Endodermal cell (in vitro differentiated cells): Measurements from ENCODE around the gene TCF20. TPM values are rescaled to one million over a fixed set of nuclear protein-coding genes. Genes with fewer than 3 reads are reported as not detected.
A peak's percentile ranks its signal among the peaks of the same experiment; 100 is the strongest.

Experiments
- DNase-seq: peaks from one replicate; pipeline ENCODE4 v3.0.0-alpha.2; 2017
- H3K27ac ChIP-seq: 2 replicates; pipeline ENCODE4 v1.5.1; 2013; ENCODE audit warnings: mild to moderate bottlenecking, low read depth, low read length, moderate library complexity
- H3K27me3 ChIP-seq: 2 replicates; pipeline ENCODE4 v1.6.1; 2013; ENCODE audit warnings: mild to moderate bottlenecking, low read length, moderate library complexity; ENCODE audit not compliant: insufficient read depth, control insufficient read depth, poor library complexity, severe bottlenecking
- H3K36me3 ChIP-seq: 2 replicates; pipeline ENCODE4 v1.7.0; 2013; ENCODE audit warnings: mild to moderate bottlenecking, low read length, moderate library complexity; ENCODE audit not compliant: control insufficient read depth, insufficient read depth
- H3K4me1 ChIP-seq: one replicate; pipeline ENCODE4 v1.7.0; 2013; ENCODE audit warnings: low read length; ENCODE audit not compliant: control insufficient read depth, insufficient read depth
- H3K4me3 ChIP-seq: 2 replicates; pipeline ENCODE4 v1.5.1; 2013; ENCODE audit warnings: mild to moderate bottlenecking, low read length, moderate library complexity
- H3K9ac ChIP-seq: 2 replicates; pipeline ENCODE4 v1.6.1; 2013; ENCODE audit warnings: mild to moderate bottlenecking, low read length, moderate library complexity; ENCODE audit not compliant: poor library complexity, severe bottlenecking; ENCODE audit errors: extremely low read depth
- H3K9me3 ChIP-seq: 2 replicates; pipeline ENCODE4 v1.6.1; 2013; ENCODE audit warnings: mild to moderate bottlenecking, low read length, moderate library complexity; ENCODE audit not compliant: control insufficient read depth
- H3K27ac Mint-ChIP-seq: 2 replicates; pipeline ENCODE4 v1.8.0; 2020; ENCODE audit warnings: mixed read lengths
- H3K27me3 Mint-ChIP-seq: 2 replicates; pipeline ENCODE4 v1.8.0; 2021; ENCODE audit warnings: mild to moderate bottlenecking, mixed read lengths; ENCODE audit not compliant: insufficient read depth
- H3K36me3 Mint-ChIP-seq: 2 replicates; pipeline ENCODE4 v1.8.0; 2020; ENCODE audit warnings: low read depth, mixed read lengths
- H3K4me1 Mint-ChIP-seq: 2 replicates; pipeline ENCODE4 v1.8.0; 2020; ENCODE audit warnings: mixed read lengths
- H3K4me3 Mint-ChIP-seq: 2 replicates; pipeline ENCODE4 v1.8.0; 2020; ENCODE audit warnings: mild to moderate bottlenecking, moderate library complexity, mixed read lengths
- H3K9me3 Mint-ChIP-seq: 2 replicates; pipeline ENCODE4 v1.8.0; 2020; ENCODE audit warnings: mild to moderate bottlenecking, mixed read lengths
- WGBS, 2 experiments: methylation state at CpG; one replicate each; pipeline versions ENCODE4 v1.1.5 to v1.1.7; 2013; ENCODE audit warnings: missing lambda C conversion rate in 2 of 2, mixed read lengths in 1 of 2; ENCODE audit not compliant: insufficient coverage in 1 of 2, insufficient read length in 1 of 2; 5-methylcytosine and 5-hydroxymethylcytosine counted together
- total RNA-seq, 2 donors: library from RNA; stranded (reverse); fragmentation: NEBNext Ultra II Directional in 1 of 2; extraction: Animal tissue kit (Norgen Biotek cat#: 25700) in 1 of 2; gene quantifications; 2 replicates in 1 of 2; 3 replicates in 1 of 2; pipeline ENCODE4 v1.2.1, GENCODE V29; 2021
- TF ChIP-seq, protein P1 (sequence below): fragments of 200-600 bp; sonication (generic); conservative IDR thresholded peaks from 2 replicates; pipeline ENCODE4 v1.5.0; 2021; ENCODE audit warnings: antibody characterized with exemption, mild to moderate bottlenecking

TCF20 gene
- total RNA-seq, 2 donors from 2014 or later: 113 to 134 TPM

GRCh38 chr22:42297778-42298177 is 27.3 kb upstream of the TCF20 start:
- Histone ChIP-seq H3K4me1 (peaks cover 11% of the 10 kb centered on the region), H3K27me3 (no peaks in the 10 kb centered on the region), H3K4me3 (no peak overlapping the region), H3K27ac (no peak overlapping the region), H3K9me3 (no peaks in the 10 kb centered on the region), H3K36me3 (no peaks in the 10 kb centered on the region), H3K9ac (no peak overlapping the region)
- Mint-ChIP-seq H3K36me3 (no peaks in the 10 kb centered on the region), H3K4me3 (no peak overlapping the region), H3K4me1 (peaks cover 23% of the 10 kb centered on the region), H3K27ac (no peak overlapping the region), H3K27me3 (no peaks in the 10 kb centered on the region), H3K9me3 (no peaks in the 10 kb centered on the region)
- DNase-seq: no peak
- TF ChIP-seq, protein P1, sequence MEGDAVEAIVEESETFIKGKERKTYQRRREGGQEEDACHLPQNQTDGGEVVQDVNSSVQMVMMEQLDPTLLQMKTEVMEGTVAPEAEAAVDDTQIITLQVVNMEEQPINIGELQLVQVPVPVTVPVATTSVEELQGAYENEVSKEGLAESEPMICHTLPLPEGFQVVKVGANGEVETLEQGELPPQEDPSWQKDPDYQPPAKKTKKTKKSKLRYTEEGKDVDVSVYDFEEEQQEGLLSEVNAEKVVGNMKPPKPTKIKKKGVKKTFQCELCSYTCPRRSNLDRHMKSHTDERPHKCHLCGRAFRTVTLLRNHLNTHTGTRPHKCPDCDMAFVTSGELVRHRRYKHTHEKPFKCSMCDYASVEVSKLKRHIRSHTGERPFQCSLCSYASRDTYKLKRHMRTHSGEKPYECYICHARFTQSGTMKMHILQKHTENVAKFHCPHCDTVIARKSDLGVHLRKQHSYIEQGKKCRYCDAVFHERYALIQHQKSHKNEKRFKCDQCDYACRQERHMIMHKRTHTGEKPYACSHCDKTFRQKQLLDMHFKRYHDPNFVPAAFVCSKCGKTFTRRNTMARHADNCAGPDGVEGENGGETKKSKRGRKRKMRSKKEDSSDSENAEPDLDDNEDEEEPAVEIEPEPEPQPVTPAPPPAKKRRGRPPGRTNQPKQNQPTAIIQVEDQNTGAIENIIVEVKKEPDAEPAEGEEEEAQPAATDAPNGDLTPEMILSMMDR: no peak
- WGBS, 2 experiments: 82 to 100% methylated on average over 1 to 2 of the region's 2 CpGs

GRCh38 chr22:42296883-42297282 is 26.4 kb upstream of the TCF20 start:
- Histone ChIP-seq H3K27me3 (no peaks in the 10 kb centered on the region), H3K9ac (no peak overlapping the region), H3K4me3 (no peak overlapping the region), H3K9me3 (no peaks in the 10 kb centered on the region), H3K36me3 (no peaks in the 10 kb centered on the region), H3K4me1 (peaks cover 11% of the 10 kb centered on the region), H3K27ac (no peak overlapping the region)
- TF ChIP-seq, protein P1: no peak
- Mint-ChIP-seq H3K4me1 (peaks cover 23% of the 10 kb centered on the region), H3K4me3 (no peak overlapping the region), H3K36me3 (no peaks in the 10 kb centered on the region), H3K27ac (no peak overlapping the region), H3K9me3 (no peaks in the 10 kb centered on the region), H3K27me3 (no peaks in the 10 kb centered on the region)
- DNase-seq: no peak
- WGBS, 2 experiments: 94% methylated on average over 2 to 3 of the region's 3 CpGs

DNA sequence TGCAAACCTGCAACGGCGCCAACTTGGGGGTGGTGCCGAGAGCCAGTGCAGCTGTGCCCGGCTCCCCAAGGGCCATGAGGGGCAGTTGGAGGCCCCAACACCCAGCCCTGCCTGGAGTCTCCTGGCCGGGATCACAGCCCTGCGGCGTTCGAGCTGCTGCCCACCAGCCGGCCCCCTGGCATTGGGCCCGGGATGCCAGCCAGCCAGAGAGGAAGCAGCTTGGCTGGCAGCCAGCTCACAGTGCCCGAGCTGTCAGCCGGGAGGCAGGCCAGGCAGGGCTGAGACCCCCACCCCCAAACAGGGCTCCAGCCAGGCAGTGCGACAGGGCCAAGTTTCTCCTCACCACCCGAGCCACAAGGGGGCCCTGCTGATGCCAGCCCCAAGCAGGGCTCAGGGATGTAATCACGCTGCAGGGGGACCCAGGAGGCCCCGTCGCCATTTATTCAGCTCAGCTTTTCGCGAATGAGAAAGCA is 26.0 kb upstream of the TCF20 start:
- Histone ChIP-seq H3K36me3 (no peaks in the 10 kb centered on the region), H3K9me3 (no peaks in the 10 kb centered on the region), H3K27me3 (no peaks in the 10 kb centered on the region), H3K4me3 (no peak overlapping the region), H3K9ac (no peak overlapping the region), H3K27ac (no peak overlapping the region), H3K4me1 (peaks cover 11% of the 10 kb centered on the region)
- H3K27ac Mint-ChIP-seq: no peak overlapping the region
- WGBS, 2 experiments: 83 to 93% methylated on average over 15 to 19 of the region's 19 CpGs
- H3K9me3 Mint-ChIP-seq: no peaks in the 10 kb centered on the region
- H3K4me3 Mint-ChIP-seq: no peak overlapping the region
- peaks cover 23% of the 10 kb centered on the region for H3K4me1 Mint-ChIP-seq
- H3K27me3 Mint-ChIP-seq: no peaks in the 10 kb centered on the region
- TF ChIP-seq, protein P1: peak; percentile 70
- DNase-seq: peak; percentile 71
- H3K36me3 Mint-ChIP-seq: no peaks in the 10 kb centered on the region
